BJ (cell line): ENCODE measurements around the gene BCKDHA. TPM values are rescaled to one million over a fixed set of nuclear protein-coding genes. Genes with fewer than 3 reads are reported as not detected.
A peak's percentile ranks its signal among the peaks of the same experiment; 100 is the strongest.

ENCODE experiments used
- CTCF ChIA-PET: fragments of 350-600 bp; formaldehyde crosslinking; extraction: SDS; loops from one replicate; lab custom pipeline; 2021; ENCODE audit warnings: antibody characterized with exemption, inconsistent platforms; lab: Yijun Ruan, JAX
- POLR2A ChIA-PET: fragments of 300-600 bp; sonication (Branson Sonifier 250); formaldehyde crosslinking; extraction: SDS; loops from one replicate; lab custom pipeline; 2021; ENCODE audit warnings: antibody characterized with exemption; lab: Charles Lee
- DNase-seq: peaks from one replicate; pipeline ENCODE4 v3.0.0-alpha.2; 2011; ENCODE audit warnings: low read depth
- H3K27me3 ChIP-seq: 2 replicates; pipeline ENCODE4 v1.6.0; 2011; ENCODE audit warnings: low read length; ENCODE audit not compliant: control insufficient read depth, insufficient read depth
- H3K36me3 ChIP-seq: 2 replicates; pipeline ENCODE4 v1.5.1; 2011; ENCODE audit warnings: low read length; ENCODE audit not compliant: control insufficient read depth, insufficient read depth
- H3K4me3 ChIP-seq: 2 replicates; pipeline ENCODE4 v1.5.1; 2011; ENCODE audit warnings: low read depth, mild to moderate bottlenecking, control low read depth, low read length
- CTCF ChIP-seq: IDR thresholded peaks from 2 replicates; pipeline ENCODE4 v1.5.1; 2011; ENCODE audit warnings: low read depth, mild to moderate bottlenecking, control low read depth, inconsistent platforms, low read length, moderate library complexity; ENCODE audit not compliant: insufficient read depth
- polyA plus RNA-seq: library from polyadenylated mRNA; depleted of rRNA; stranded (reverse); fragments of >200 nt; gene quantifications from 2 replicates; pipeline ENCODE4 v1.2.3, GENCODE V29; 2011

Gene BCKDHA
- polyA plus RNA-seq, 1 experiment, result 24.2 TPM

GRCh38 chr19:41363371-41363752, 34.3 kb upstream of the BCKDHA start:
- H3K27me3 ChIP-seq, result no peaks in the 10 kb centered on the region
- POLR2A ChIA-PET, result interaction anchor here (1.0 to 1.2 kb wide), 3 partner anchors 10 to 17 kb away, joined by 4 to 8 read pairs (median 5); no protein-coding TSS in a partner anchor
- CTCF ChIA-PET, result interaction anchor here (0.5 to 2.7 kb wide), 7 partner anchors 9 to 544 kb away, joined by 3 to 14 read pairs (median 3); partner anchors contain the start of gene TGFB1

GRCh38 chr19:41363753-41364523, 33.7 kb upstream of the BCKDHA start, which contains the start of gene B9D2:
B9D2 (minus strand) TSS chr19:41364149; CDS start chr19:41363519, 630 bp downstream.
- DNase-seq, result peak; percentile 89
- ChIA-PET POLR2A (interaction anchor here (0.6 to 1.2 kb wide), 6 partner anchors 9 to 898 kb away, joined by 3 to 10 read pairs (median 4); partner anchors contain the start of genes BLVRB and TMEM91), CTCF (interaction anchor here (0.5 to 2.7 kb wide), 7 partner anchors 9 to 544 kb away, joined by 3 to 14 read pairs (median 3); partner anchors contain the start of gene TGFB1)
- Histone ChIP-seq H3K4me3 (peak within 1 kb of the TSS; percentile 60), H3K27me3 (no peaks in the 10 kb centered on the region), H3K36me3 (no peaks in the 10 kb centered on the region)
- no peak for TF ChIP-seq CTCF

More at GRCh38 chr19:41363371-41363752, 34.3 kb upstream of the BCKDHA start:
- no peak for TF ChIP-seq CTCF
- DNase-seq, result no peak
- Histone ChIP-seq H3K4me3 (peak overlapping the region; percentile 60), H3K36me3 (no peaks in the 10 kb centered on the region)

- DNase-seq, result no peak
- ChIA-PET CTCF (interaction anchor here (0.7 to 2.7 kb wide), 7 partner anchors 10 to 57 kb away, joined by 3 to 14 read pairs (median 5); partner anchors contain the start of gene TGFB1), POLR2A (interaction anchor here (0.6 to 1.2 kb wide), 6 partner anchors 8 to 899 kb away, joined by 3 to 10 read pairs (median 4); partner anchors contain the start of genes BLVRB and TMEM91)
- Histone ChIP-seq H3K27me3 (no peaks in the 10 kb centered on the region), H3K4me3 (peak overlapping the region; percentile 60), H3K36me3 (no peaks in the 10 kb centered on the region)
- TF ChIP-seq CTCF, result no peak
Measured at GRCh38 chr19:41364524-41365391, 32.9 kb upstream of the BCKDHA start.

- no peak for TF ChIP-seq CTCF
- no peak overlapping the region for H3K4me3 ChIP-seq
- ChIA-PET POLR2A (interaction anchor here (0.5 to 0.7 kb wide), 2 partner anchors 14 to 664 kb away, joined by 9 to 13 read pairs; no protein-coding TSS in a partner anchor), CTCF (interaction anchor here (0.8 to 1.5 kb wide), 2 partner anchors 14 to 20 kb away, joined by 3 to 8 read pairs; no protein-coding TSS in a partner anchor)
- H3K27me3 ChIP-seq, result no peaks in the 10 kb centered on the region
- no peak for DNase-seq
- H3K36me3 ChIP-seq, result no peaks in the 10 kb centered on the region
Measured at GRCh38 chr19:41366089-41366488, 31.5 kb upstream of the BCKDHA start.
